Smooth muscle cell (in vitro differentiated cells): ENCODE data around the gene KRT85. TPM values are rescaled to one million over a fixed set of nuclear protein-coding genes. Genes with fewer than 3 reads are reported as not detected.

Experiments used
- DNase-seq: peaks from one replicate; lab custom pipeline; 2025; ENCODE audit not compliant: unreplicated experiment; lab: John Stamatoyannopoulos, UW
- H2AFZ ChIP-seq: fragments of 200-600 bp; sonication (generic); 2 replicates; pipeline ENCODE4 v1.6.0; 2016; ENCODE audit warnings: antibody characterized with exemption, low read depth, mild to moderate bottlenecking
- H3F3A ChIP-seq: fragments of 200-600 bp; sonication (generic); 2 replicates; pipeline ENCODE4 v1.6.0; 2017; ENCODE audit warnings: antibody characterized with exemption, low read depth
- H3K27ac ChIP-seq: fragments of 200-600 bp; sonication (generic); 2 replicates; pipeline ENCODE4 v1.5.1; 2016; ENCODE audit warnings: low read depth, mild to moderate bottlenecking
- H3K27me3 ChIP-seq: fragments of 200-600 bp; sonication (generic); 2 replicates; pipeline ENCODE4 v1.6.1; 2016; ENCODE audit warnings: low read depth, mild to moderate bottlenecking
- H3K36me3 ChIP-seq: fragments of 200-600 bp; sonication (generic); 2 replicates; pipeline ENCODE4 v1.5.1; 2016; ENCODE audit warnings: low read depth
- H3K4me1 ChIP-seq: fragments of 200-600 bp; sonication (generic); 2 replicates; pipeline ENCODE4 v1.5.1; 2016; ENCODE audit warnings: low read depth
- H3K4me2 ChIP-seq: fragments of 200-600 bp; sonication (generic); 2 replicates; pipeline ENCODE4 v1.6.0; 2016; ENCODE audit warnings: mild to moderate bottlenecking
- H3K4me3 ChIP-seq: fragments of 200-600 bp; sonication (generic); 2 replicates; pipeline ENCODE4 v1.5.1; 2016; ENCODE audit warnings: mild to moderate bottlenecking
- H3K79me2 ChIP-seq: fragments of 200-600 bp; sonication (generic); 2 replicates; pipeline ENCODE4 v1.6.0; 2016; ENCODE audit warnings: low read depth, mild to moderate bottlenecking
- H3K9ac ChIP-seq: fragments of 200-600 bp; sonication (generic); 2 replicates; pipeline ENCODE4 v1.6.0; 2016; ENCODE audit warnings: low read depth
- H3K9me3 ChIP-seq: fragments of 200-600 bp; sonication (generic); replicated peaks from 2 replicates; pipeline ENCODE4 v1.5.1; 2016; ENCODE audit warnings: low read depth
- H4K20me1 ChIP-seq: fragments of 200-600 bp; sonication (generic); 2 replicates; pipeline ENCODE4 v1.6.0; 2016; ENCODE audit warnings: low read depth
- whole genome bisulfite sequencing: methylation state at CpG from one replicate; pipeline ENCODE4 v1.1.7; 2016; ENCODE audit warnings: low lambda C conversion rate; 5-methylcytosine and 5-hydroxymethylcytosine counted together
- polyA plus RNA-seq: library from polyadenylated mRNA; unstranded; fragments of >200 nt; fragmentation: Nextera tagmentation; extraction: Ambion mirVana; gene quantifications from 2 replicates; pipeline ENCODE4 v1.2.1, GENCODE V29; 2016
- total RNA-seq: library from RNA; depleted of rRNA; stranded (reverse); fragments of >200 nt; gene quantifications from 2 replicates; pipeline ENCODE4 v1.2.3, GENCODE V29; 2014
- TF ChIP-seq, protein P1 (sequence below): fragments of 200-600 bp; sonication (generic); IDR thresholded peaks from 2 replicates; pipeline ENCODE4 v1.5.1; 2017; ENCODE audit warnings: borderline replicate concordance, mild to moderate bottlenecking, antibody characterized with exemption; ENCODE audit not compliant: insufficient read depth, poor library complexity, severe bottlenecking

The KRT85 gene
- total and polyA plus RNA-seq, 2 experiments from 2014 or later: not detected

DNA sequence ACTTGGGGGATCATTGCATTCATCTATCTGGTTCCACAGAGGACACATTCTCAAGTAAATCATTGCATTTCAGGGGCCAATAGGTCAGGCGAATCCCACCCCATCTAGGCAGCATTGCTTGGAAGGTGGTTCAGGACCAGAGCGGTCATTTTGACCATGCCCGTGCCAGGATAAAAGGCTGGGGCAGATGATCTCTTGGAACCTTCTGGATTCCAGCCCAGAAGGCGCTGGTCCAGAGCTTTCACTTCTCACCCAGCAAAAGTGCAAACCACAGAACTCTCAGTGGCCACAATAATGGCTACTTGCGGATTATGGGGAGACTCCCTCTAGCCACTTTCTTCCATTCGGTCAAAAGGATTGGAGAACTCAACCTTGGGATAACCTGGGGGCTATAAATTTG is 595 bp upstream of the KRT85 start:
- H3K4me2 ChIP-seq: no peak overlapping the region
- H3K27me3 ChIP-seq: peaks cover 37% of the 10 kb centered on the region
- WGBS: 92% methylated on average over 6 of the region's 6 CpGs
- H2AFZ ChIP-seq: no peak overlapping the region
- no peaks in the 10 kb centered on the region for H3K36me3 ChIP-seq
- TF ChIP-seq, protein P1, sequence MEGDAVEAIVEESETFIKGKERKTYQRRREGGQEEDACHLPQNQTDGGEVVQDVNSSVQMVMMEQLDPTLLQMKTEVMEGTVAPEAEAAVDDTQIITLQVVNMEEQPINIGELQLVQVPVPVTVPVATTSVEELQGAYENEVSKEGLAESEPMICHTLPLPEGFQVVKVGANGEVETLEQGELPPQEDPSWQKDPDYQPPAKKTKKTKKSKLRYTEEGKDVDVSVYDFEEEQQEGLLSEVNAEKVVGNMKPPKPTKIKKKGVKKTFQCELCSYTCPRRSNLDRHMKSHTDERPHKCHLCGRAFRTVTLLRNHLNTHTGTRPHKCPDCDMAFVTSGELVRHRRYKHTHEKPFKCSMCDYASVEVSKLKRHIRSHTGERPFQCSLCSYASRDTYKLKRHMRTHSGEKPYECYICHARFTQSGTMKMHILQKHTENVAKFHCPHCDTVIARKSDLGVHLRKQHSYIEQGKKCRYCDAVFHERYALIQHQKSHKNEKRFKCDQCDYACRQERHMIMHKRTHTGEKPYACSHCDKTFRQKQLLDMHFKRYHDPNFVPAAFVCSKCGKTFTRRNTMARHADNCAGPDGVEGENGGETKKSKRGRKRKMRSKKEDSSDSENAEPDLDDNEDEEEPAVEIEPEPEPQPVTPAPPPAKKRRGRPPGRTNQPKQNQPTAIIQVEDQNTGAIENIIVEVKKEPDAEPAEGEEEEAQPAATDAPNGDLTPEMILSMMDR: no peak
- no peak overlapping the region for H3K9ac ChIP-seq
- H3K27ac ChIP-seq: no peak overlapping the region
- H3K4me1 ChIP-seq: no peaks in the 10 kb centered on the region
- no peaks in the 10 kb centered on the region for H3F3A ChIP-seq
- no peak overlapping the region for H3K4me3 ChIP-seq
- no peak for DNase-seq
- H4K20me1 ChIP-seq: no peaks in the 10 kb centered on the region
- H3K79me2 ChIP-seq: no peaks in the 10 kb centered on the region
- no peaks in the 10 kb centered on the region for H3K9me3 ChIP-seq

DNA sequence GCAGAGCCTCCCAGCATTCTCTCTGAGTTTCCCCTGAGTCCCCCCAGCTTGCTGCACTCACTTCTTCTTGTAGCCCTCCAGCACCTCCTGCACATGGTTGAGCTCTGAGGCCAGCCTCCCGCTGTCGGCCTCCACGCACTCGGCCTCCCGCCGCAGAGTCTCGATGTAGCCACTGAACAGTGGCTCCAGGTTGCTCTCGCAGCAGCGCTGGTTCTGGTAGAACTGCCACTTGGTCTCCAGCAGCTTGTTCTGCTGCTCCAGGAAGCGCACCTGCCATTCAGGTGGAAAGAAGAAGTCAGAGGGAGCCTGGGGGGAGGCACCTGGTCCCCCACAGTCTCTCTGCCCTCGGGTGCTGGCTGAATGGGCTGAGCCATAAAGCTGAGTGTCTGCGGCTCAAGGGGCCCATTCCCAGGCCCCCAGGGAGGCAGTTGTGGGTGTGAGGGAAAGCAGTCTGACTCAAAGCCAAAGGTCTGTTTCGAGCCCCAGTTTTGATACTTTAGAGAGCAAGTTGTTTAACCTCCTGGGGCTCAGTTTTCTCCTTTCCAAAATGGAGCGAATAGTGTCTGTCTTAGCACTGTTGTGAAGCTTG is 2.3 kb downstream of the KRT85 start:
- Histone ChIP-seq H3K4me1 (no peaks in the 10 kb centered on the region), H3K9me3 (no peaks in the 10 kb centered on the region), H3K36me3 (no peaks in the 10 kb centered on the region), H4K20me1 (no peaks in the 10 kb centered on the region), H3K27me3 (peaks cover 43% of the 10 kb centered on the region), H3K9ac (no peak overlapping the region), H3K27ac (no peak overlapping the region), H3K4me2 (no peak overlapping the region), H2AFZ (no peak overlapping the region), H3K4me3 (no peak overlapping the region), H3K79me2 (no peaks in the 10 kb centered on the region), H3F3A (no peaks in the 10 kb centered on the region)
- TF ChIP-seq, protein P1: no peak
- 89% methylated on average over 14 of the region's 14 CpGs for WGBS
- no peak for DNase-seq

DNA sequence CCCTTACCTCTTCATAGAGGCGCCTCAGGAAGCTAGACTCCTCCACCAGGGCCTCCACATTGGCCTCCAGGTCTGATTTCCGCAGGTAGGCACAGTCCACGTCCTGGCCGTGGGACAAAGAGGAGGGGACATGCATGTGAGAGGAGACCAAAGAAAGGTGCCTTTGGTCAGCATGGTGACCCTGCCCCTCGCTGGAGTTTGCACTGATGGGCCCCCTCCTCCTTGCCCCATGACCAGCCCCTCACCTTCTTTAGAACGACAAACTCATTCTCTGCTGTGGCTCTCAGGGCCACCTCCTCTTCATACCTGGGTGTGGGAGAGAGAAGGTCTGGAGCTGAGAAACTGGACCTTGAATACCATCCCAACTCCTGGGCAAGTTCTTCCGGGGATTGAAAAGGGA is 3.2 kb downstream of the KRT85 start:
- H3K9ac ChIP-seq: no peak overlapping the region
- no peaks in the 10 kb centered on the region for H4K20me1 ChIP-seq
- H3K27ac ChIP-seq: no peak overlapping the region
- no peaks in the 10 kb centered on the region for H3K79me2 ChIP-seq
- no peak overlapping the region for H3K4me3 ChIP-seq
- H2AFZ ChIP-seq: no peak overlapping the region
- no peaks in the 10 kb centered on the region for H3K36me3 ChIP-seq
- no peaks in the 10 kb centered on the region for H3K4me1 ChIP-seq
- no peak overlapping the region for H3K4me2 ChIP-seq
- no peaks in the 10 kb centered on the region for H3K9me3 ChIP-seq
- no peak for DNase-seq
- TF ChIP-seq, protein P1: no peak
- no peaks in the 10 kb centered on the region for H3F3A ChIP-seq
- 89% methylated on average over 7 of the region's 7 CpGs for whole genome bisulfite sequencing
- H3K27me3 ChIP-seq: peaks cover 35% of the 10 kb centered on the region

DNA sequence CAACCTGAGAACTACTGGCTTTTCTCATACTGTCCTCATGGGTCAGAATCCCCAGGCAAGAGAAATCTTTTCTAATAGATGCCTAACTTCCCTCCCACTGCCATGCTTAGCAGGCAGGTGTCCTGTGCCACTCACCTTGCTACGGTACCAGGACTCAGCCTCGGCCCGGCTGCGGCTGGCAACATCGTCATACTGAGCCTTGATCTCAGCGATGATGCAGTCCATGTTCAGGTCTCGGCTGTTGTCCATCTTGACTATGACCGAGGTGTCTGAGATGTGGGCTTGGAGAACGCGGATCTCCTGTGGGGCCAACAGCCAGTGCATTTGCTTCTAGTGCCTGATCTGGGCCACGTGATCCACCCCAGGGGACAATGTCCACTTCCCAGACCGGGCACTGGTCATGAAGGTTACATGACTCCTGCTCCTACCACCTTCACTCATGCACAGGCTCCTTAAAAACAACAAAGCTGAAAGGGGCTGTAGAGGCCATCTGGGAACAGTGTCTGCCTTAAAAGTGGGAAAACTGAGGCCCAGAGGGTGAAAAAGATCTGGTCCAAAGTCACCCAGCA is 4.1 kb downstream of the KRT85 start:
- TF ChIP-seq, protein P1: no peak
- H3K9ac ChIP-seq: no peak overlapping the region
- H3K9me3 ChIP-seq: no peaks in the 10 kb centered on the region
- no peak overlapping the region for H3K4me3 ChIP-seq
- no peaks in the 10 kb centered on the region for H4K20me1 ChIP-seq
- H3K36me3 ChIP-seq: no peaks in the 10 kb centered on the region
- peaks cover 26% of the 10 kb centered on the region for H3K27me3 ChIP-seq
- DNase-seq: no peak
- no peaks in the 10 kb centered on the region for H3K79me2 ChIP-seq
- no peaks in the 10 kb centered on the region for H3F3A ChIP-seq
- no peak overlapping the region for H2AFZ ChIP-seq
- no peak overlapping the region for H3K27ac ChIP-seq
- WGBS: 96% methylated on average over 12 of the region's 12 CpGs
- no peak overlapping the region for H3K4me2 ChIP-seq
- no peaks in the 10 kb centered on the region for H3K4me1 ChIP-seq
